Brain microvascular endothelial cell (primary cell): ENCODE results near the gene HDAC1.
"Not testable (repeated sequence)": the region's sequence is repeated elsewhere in the genome, so short reads cannot be mapped to it uniquely, and the experiment has no call there.

Experiments
- DNase-seq: peaks from one replicate; pipeline ENCODE4 v3.0.0-alpha.2; 2020
- H3K27ac ChIP-seq: fragments of 250-450 bp; sonication (Bioruptor Pico); 2 replicates; pipeline ENCODE4 v1.5.1; 2020; ENCODE audit warnings: mild to moderate bottlenecking, moderate library complexity
- H3K27me3 ChIP-seq: fragments of 250-450 bp; sonication (Bioruptor Pico); replicated peaks from 2 replicates; pipeline ENCODE4 v1.5.1; 2020; ENCODE audit warnings: mild to moderate bottlenecking
- H3K36me3 ChIP-seq: fragments of 250-450 bp; sonication (Bioruptor Pico); replicated peaks from 2 replicates; pipeline ENCODE4 v1.5.1; 2020; ENCODE audit warnings: mild to moderate bottlenecking
- H3K4me3 ChIP-seq: 2 replicates; pipeline ENCODE4 v1.5.1; 2011; ENCODE audit warnings: low read depth, mild to moderate bottlenecking, control low read depth, low read length, moderate library complexity
- CTCF ChIP-seq: IDR thresholded peaks from 2 replicates; pipeline ENCODE4 v1.5.1; 2011; ENCODE audit warnings: low read depth, mild to moderate bottlenecking, moderate library complexity, low read length, control low read depth, inconsistent platforms; ENCODE audit errors: missing control alignments
- in situ Hi-C: cut with HindIII; loops from 2 replicates; pipeline ENCODE4 v1.10.0; 2017; ENCODE audit warnings: low sequenced_read_pairs, low pct_ligation_motif_present

HDAC1 gene

GRCh38 chr1:32273391-32274208 is 18.3 kb upstream of the HDAC1 start:
- H3K36me3 ChIP-seq, result no peaks in the 10 kb centered on the region
- no peak for TF ChIP-seq CTCF
- no peak for DNase-seq
- peaks cover 2% of the 10 kb centered on the region for H3K27me3 ChIP-seq
- in situ Hi-C loops, result no loop called here
- H3K4me3 ChIP-seq, result no peak overlapping the region
- H3K27ac ChIP-seq, result no peak overlapping the region

GRCh38 chr1:32274646-32275340 is 17.1 kb upstream of the HDAC1 start:
- H3K36me3 ChIP-seq, result no peaks in the 10 kb centered on the region
- in situ Hi-C loops, result no loop called here
- H3K27ac ChIP-seq, result no peak overlapping the region
- no peak overlapping the region for H3K4me3 ChIP-seq
- H3K27me3 ChIP-seq, result peaks cover 2% of the 10 kb centered on the region
- no peak for DNase-seq
- no peak for TF ChIP-seq CTCF

GRCh38 chr1:32275424-32275823 is 16.5 kb upstream of the HDAC1 start:
- H3K27ac ChIP-seq, result no peak overlapping the region
- in situ Hi-C loops, result no loop called here
- no peaks in the 10 kb centered on the region for H3K36me3 ChIP-seq
- TF ChIP-seq CTCF, result no peak
- DNase-seq, result no peak
- H3K27me3 ChIP-seq, result peaks cover 2% of the 10 kb centered on the region
- H3K4me3 ChIP-seq, result no peak overlapping the region

GRCh38 chr1:32276032-32276782 is 15.7 kb upstream of the HDAC1 start:
- H3K27me3 ChIP-seq, result peaks cover 2% of the 10 kb centered on the region
- in situ Hi-C loops, result no loop called here
- DNase-seq, result no peak
- H3K27ac ChIP-seq, result no peak overlapping the region
- no peaks in the 10 kb centered on the region for H3K36me3 ChIP-seq
- no peak for TF ChIP-seq CTCF
- no peak overlapping the region for H3K4me3 ChIP-seq

GRCh38 chr1:32284777-32285176 is 7.1 kb upstream of the HDAC1 start:
- H3K4me3 ChIP-seq, H3K36me3 ChIP-seq, in situ Hi-C loops, H3K27me3 ChIP-seq, H3K27ac ChIP-seq, DNase-seq: not testable (repeated sequence)

- no peak overlapping the region for H3K4me3 ChIP-seq
- no peak overlapping the region for H3K27ac ChIP-seq
- H3K36me3 ChIP-seq, result no peaks in the 10 kb centered on the region
- DNase-seq, result no peak
- no peaks in the 10 kb centered on the region for H3K27me3 ChIP-seq
- TF ChIP-seq CTCF, result no peak
- in situ Hi-C loops, result no loop called here
Observed at GRCh38 chr1:32285658-32286057, 6.2 kb upstream of the HDAC1 start.
